COLO668 (cell line): ENCODE results near the gene ASB14.

Experiments used
- DNase-seq: peaks from one replicate; lab custom pipeline; 2025; ENCODE audit not compliant: unreplicated experiment; lab: John Stamatoyannopoulos, UW

Gene ASB14

DNA sequence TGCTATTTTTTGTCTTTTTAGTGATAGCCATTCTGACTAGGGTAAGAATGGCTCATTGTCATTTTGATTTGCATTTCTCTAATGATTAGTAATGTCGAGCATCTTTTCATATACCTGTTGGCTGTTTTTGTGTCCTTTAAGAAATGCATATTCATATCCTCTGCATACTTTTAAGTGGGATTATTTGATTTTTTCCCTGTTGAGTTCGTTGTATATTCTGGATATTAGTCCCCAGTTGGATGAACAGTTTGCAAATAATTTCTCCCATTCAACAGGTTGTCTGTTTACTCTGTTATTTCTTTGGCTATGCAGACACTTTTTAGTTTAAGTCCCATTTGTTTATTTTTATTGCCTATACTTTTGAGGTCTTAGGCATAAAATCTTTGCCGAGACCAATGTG, 30.6 kb downstream of the ASB14 start:
- no peak for DNase-seq

DNA sequence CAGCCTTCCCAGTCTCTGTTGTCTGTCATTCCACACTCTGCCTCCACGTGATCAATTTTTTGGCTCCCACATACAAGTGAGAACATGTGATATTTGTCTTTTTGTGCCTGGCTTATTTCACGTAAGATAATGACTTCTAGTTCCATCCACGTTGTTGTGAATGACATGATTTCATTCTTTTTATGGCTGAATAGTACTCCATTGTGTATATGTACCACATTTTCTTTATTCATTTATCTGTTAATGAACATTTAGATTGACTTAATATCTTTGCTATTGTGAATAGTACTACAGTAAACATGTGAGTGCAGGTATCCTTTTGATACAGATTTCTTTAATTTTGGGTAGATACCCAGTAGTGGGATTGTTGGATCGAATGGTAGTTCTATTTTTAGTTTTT, 31.4 kb downstream of the ASB14 start:
- no peak for DNase-seq

DNA sequence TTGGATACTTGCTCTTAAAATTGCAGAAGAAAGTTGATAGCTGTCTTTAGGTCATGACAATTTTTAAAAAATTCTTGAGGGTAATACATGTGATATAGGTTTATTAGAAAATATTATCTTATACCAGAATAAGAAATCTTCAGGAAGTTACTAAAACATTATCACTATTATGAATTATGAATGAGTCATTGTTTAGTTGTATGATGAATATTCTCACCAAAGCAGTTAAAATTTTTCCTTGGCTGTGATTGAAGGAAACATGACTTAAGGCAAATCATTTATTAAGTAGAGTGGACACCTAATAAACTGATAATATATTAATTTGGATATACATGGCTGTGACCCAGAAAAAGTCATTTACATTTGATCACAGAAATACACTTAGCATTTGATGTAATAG, 34.8 kb downstream of the ASB14 start:
- DNase-seq, result no peak

DNA sequence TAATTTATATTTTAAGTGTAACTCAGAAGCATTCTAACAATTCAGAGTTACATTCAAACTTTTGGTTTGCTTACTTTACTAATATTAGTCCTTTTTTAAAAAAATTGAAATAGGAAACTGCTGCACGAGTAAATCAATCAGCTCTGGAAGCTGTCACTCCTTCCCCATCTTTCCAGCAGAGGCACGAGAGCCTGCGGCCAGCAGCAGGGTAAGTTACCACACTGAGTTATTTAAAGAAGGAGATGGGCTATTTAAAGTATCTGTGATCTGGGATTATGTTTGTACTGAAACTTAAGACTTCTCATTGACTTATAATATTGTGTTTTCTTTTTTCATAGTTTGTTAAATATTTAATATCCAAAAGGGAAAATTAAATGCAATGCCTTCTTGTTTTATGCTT, 35.6 kb downstream of the ASB14 start:
- DNase-seq, result no peak

DNA sequence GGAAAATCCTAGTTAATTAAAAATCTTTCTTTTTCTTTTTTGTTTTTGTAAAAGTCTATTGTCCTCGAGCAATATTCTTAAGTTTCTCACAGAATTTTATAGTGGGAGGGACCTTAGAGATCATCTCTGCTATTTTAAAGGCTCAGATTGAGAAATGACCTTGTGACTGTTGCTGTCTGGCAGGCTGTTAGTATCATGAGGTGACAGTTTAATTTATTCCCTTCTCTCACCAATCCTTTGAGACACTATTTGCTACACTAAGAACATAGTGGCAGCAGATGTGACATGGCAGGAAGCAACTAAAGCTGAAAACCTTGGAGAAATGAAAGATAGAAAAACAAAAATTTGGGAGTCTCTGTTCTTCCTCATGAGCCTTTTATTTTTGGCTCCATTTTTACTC, 40.1 kb downstream of the ASB14 start:
- no peak for DNase-seq

DNA sequence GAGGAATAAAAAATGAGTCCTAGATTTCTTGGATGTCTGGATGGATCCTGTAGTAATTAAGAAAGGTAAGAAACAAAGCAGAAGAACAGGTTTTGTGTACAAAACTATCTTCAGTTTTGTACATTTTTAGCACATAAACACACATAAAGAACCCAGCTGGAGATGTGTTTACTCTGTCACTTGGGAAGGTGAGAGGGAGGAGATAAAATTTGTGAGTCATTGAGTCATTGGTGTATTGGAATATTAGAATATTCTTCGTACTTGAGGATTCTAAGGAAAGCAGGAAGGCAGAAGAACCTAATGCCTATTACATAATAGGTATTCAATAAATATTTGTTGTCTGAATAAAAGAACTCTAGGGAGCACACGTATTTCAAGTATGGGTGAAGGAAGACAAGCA, 47.5 kb downstream of the ASB14 start:
- DNase-seq, result no peak

DNA sequence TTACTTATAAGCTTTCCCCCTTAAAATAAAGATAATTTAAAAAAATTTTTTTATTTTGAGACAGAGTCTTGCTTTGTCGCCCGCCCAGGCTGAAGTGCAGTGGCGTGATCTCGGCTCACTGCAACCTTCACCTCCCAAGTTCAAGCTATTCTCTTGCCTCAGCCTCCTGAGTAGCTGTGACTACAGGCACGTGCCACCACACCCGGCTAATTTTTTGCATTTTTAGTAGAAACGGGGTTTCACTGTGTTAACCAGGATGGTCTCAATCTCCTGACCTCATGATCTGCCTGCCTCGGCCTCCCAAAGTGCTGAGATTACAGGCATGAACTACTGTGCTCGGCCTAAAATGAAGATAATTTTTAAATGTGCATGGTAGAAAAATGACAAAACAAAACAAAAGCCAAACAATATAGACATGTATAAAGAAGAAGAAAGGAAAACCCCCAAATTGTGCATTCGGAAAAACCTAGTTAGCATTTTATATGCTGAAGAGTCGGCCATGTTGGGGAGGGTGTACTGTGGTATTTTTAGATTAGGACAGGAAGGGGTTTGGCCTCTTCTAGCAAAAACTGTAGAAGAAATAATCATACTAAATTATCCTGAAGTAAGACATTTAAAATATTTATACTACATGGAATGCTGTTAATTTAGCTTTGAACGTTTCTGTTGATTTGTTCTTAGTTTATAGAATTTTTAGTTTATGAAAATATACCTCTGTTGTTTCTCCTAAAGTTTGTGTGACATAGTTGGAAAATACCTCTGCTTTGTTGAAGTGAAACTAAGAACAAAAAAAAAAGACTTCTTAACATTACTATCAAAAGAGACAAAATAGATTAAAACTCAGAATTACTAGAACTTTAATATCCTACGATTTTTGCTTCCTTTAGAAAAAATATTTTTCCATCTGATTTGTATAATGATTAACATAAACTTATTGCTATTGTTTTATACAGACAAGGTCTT, 57.6 kb downstream of the ASB14 start:
- DNase-seq, result no peak

DNA sequence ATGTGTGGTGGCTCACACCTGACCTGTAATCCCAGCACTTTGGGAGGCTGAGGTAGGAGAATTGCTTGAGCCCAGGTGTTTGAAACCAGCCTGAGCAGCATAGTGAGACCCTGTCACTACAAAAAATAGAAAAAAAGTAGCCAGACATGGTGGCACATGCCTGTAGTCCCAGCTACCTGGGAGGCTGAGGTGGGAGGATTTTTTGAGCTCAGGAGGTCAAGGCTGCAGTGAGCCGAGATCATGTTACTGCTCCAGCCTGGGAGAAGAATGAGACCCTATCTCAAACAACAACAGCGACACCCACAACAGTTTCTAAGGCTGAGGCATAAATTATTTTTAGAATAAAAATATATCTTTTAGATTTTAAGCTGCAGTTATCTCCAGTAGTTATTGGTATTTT, 58.7 kb downstream of the ASB14 start:
- DNase-seq, result no peak

DNA sequence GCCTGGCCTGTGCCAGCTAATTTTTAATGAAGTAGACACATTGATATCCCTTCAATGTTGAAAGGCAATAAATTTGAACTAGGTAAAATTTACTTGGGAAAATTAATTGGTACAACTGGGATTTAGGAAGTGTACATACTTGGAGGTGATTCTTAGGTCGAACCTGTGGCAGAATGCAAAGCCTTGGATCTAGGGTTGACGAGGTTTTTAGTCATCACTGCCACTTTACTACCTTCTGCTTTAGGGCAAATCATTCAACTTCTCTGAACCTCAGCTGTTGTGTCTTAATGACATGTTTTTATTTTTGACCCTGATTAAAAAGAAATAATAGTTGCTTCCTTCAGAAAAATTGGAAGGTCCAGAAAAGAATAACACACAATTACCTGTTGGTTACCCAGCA, 62.5 kb downstream of the ASB14 start:
- DNase-seq, result no peak

DNA sequence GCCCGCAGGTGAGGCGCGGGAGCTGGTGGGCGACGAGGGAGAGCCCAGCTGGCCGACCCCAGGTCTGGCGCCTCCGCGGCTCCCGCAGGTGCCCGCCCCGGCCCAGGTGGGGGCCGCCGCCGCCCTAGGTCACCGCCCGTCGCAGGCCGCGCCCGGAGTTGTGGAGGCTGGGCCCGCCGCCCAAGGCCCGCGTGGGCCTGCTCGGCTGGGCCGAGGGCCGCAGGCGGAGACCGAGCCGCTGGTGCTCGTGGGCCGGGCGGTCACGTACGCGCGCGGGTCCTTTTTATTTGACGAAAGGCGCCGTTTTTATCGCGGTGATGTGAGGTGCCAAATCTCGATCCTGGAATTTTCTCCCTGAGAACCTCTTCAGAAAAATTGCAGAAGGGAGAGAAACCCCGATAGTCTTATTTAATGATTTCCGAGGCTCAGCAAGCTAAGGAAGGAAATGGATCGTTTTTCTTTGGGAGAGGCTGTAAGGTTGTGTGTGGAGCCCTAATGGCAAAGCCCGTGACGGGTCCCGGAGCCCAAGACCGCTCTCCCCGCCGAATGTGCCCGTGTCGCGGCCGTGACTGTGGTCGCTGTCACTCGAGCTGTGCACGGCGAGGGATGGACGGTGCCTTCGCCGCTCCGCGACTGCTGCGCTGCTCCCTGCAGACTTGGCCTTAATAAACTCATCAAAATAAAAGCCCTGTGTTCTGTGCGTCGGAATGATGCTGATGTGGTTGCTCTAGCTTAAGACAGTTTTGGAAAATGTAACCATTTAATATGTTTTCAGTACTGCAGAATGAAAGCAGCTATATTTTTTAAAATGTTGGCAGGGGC, 64.3 kb downstream of the ASB14 start:
- DNase-seq, result peak; percentile 76

DNA sequence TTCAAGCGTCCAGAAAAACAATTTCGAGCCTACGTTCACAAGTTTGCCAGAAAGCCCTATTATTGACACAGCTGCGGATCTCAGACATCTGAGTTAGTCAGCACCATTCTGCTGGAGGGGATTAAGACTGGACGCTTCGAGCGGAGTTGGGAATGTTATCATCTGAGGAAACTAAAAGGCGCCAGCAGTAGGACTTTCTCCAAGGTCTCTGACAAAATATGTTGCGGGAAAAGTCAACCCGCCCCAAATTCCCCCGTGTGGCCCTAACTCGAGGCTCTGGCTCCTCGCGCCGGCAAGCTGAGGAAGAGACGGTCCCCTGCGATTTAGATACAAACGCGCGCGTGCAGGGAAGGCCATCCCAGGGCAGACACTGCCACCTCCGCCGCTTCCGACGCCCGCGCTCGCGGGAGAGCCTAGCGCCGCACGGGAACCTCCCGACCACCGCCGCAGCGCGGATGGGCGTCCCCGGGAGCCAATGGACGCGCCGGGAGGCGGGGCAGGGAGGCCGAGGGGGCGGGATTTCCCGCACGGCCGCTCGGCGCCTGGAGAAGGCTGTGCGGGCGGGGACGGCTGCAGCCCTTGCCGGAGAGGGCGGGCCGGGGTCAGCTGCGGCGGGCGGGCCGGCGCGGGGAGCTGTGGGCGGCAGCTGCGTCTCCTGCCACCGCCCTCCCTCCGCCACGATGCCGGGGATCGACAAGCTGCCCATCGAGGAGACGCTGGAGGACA, 65.1 kb downstream of the ASB14 start, which contains the start of gene APPL1:
Gene APPL1 (plus strand): TSS at position 526 of the 726 bp plus-strand sequence. CDS start 155 bp downstream, at position 681.
- peak; percentile 94 for DNase-seq

DNA sequence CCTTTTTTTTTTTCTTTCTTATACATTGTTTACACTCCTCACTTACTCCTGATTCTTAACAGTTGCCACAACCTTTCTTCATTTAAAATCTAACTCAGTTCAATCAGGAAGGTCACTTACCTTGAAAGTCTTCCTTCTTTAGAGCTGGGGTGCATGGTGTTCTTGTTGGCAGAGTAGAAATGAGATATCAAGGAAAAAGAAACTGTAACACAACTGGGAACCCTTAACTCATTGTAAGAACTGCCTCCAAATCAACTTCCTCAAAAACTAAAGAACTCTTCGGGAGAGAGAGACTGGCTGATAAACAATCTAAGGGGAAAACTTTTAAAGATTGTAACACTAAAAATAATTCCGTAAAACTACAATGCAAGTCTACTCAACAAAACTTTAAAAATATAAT, 66.3 kb downstream of the ASB14 start:
- no peak for DNase-seq

DNA sequence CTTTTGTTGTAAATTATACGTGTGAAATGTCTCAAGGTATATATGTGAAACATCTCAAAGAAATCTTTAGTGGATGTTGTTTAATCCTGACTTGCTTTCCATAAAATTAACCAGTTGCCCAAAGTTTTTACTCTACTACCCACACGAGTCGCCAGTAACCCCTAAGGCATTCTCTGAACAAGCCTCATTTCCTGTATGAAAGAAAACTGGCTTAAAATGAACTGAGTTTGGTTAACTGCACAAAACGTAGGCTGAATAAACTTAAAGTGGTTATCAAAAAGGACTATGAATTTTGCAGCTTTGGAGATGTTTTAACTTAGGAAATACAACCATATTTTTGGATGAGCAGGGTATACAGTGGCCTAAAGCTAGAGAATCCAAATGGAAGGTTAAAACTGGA, 67.6 kb downstream of the ASB14 start:
- no peak for DNase-seq

DNA sequence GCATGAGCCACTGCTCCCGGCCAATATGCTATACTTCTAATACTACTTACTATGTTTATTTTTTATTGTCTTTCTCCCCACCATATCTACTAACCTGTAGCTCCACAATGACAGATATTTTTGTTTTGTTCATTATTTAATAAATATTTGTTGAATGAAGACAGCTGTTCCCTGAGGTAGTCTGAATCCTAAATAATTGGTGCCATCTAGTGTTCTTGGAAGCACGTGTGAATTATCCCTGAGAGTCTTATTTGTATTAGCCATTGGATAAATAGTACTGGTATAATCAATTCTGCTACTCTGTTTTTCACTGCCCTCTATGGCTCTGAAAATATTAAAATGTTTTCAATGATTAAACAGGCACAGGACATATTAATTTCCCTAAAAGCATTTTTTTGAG, 70.6 kb downstream of the ASB14 start:
- no peak for DNase-seq
